IMR-90 (cell line): ENCODE measurements around the gene DOCK4.

Source experiments
- CEBPB ChIP-seq: IDR thresholded peaks from 2 replicates; pipeline ENCODE4 v1.6.1; 2012; ENCODE audit warnings: low read depth, low read length, improper control_type of control experiment
- POLR2A ChIP-seq: IDR thresholded peaks from 2 replicates; pipeline ENCODE4 v1.6.1; 2012; ENCODE audit warnings: mild to moderate bottlenecking, low read depth, low read length
- RAD21 ChIP-seq: IDR thresholded peaks from 2 replicates; pipeline ENCODE4 v1.6.1; 2012; ENCODE audit warnings: low read length, improper control_type of control experiment
- RFX5 ChIP-seq: IDR thresholded peaks from 2 replicates; pipeline ENCODE4 v1.8.0; 2012; ENCODE audit warnings: low read depth, mild to moderate bottlenecking, low read length, moderate library complexity
- SMC3 ChIP-seq: fragments of 150-350 bp; IDR thresholded peaks from 2 replicates; pipeline ENCODE4 v1.6.1; 2016; ENCODE audit warnings: low read depth, mild to moderate bottlenecking, antibody characterized with exemption, low read length, moderate library complexity
- TF ChIP-seq, protein P1 (sequence below): conservative IDR thresholded peaks from 2 replicates; pipeline ENCODE4 v1.5.1; 2012; ENCODE audit warnings: mild to moderate bottlenecking, low read depth, low read length, improper control_type of control experiment

DNA sequence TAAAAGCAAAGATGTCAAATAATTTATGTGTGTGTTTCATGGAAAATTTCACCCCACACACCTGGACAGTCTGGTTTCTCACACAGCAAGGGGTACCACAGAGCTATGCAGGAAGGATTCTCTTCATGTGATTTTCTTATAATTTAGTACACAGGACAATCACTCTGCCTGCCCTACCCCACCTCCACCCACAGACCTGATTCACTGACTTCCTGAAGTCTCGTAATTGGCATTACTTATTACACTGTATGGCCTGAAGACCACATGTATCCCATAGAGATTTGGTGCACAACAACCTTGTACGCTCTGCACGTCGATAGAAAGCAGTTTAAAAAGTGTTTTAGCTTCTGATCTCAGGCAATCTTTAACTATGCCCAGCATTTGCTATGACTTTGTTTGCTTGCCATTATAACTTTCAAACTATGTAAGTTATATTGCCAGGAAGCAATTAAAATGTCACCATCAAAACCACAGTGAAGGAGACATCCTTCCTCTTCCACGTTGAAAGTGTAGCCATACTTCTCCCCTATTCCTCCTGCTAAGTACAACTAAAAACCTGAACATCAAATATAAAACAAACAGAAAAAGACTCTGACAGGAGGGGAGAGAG, 364.5 kb downstream of the DOCK4 start:
- no peak for TF ChIP-seq POLR2A
- no peak for TF ChIP-seq RAD21
- TF ChIP-seq, protein P1, sequence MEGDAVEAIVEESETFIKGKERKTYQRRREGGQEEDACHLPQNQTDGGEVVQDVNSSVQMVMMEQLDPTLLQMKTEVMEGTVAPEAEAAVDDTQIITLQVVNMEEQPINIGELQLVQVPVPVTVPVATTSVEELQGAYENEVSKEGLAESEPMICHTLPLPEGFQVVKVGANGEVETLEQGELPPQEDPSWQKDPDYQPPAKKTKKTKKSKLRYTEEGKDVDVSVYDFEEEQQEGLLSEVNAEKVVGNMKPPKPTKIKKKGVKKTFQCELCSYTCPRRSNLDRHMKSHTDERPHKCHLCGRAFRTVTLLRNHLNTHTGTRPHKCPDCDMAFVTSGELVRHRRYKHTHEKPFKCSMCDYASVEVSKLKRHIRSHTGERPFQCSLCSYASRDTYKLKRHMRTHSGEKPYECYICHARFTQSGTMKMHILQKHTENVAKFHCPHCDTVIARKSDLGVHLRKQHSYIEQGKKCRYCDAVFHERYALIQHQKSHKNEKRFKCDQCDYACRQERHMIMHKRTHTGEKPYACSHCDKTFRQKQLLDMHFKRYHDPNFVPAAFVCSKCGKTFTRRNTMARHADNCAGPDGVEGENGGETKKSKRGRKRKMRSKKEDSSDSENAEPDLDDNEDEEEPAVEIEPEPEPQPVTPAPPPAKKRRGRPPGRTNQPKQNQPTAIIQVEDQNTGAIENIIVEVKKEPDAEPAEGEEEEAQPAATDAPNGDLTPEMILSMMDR, result no peak
- no peak for TF ChIP-seq CEBPB
- no peak for TF ChIP-seq SMC3
- no peak for TF ChIP-seq RFX5
